Measurements from ENCODE around the gene LAMTOR2. TPM values are rescaled to one million over a fixed set of nuclear protein-coding genes. Genes with fewer than 3 reads are reported as not detected.

Gene LAMTOR2
- total RNA-seq, 1 donor from 2014 or later: 49.8 TPM

GRCh38 chr1:156089704-156090103 is 35.1 kb downstream of the LAMTOR2 start:
- no peak for DNase-seq (ENCODE audit: low spot score)
- intact Hi-C loops (cut with DNase I): loop anchor here (2.0 kb wide), 1 partner anchor 135 kb away; no protein-coding TSS in a partner anchor

- no peak for DNase-seq (ENCODE audit: low spot score)
- intact Hi-C loops (cut with DNase I): loop anchor here (2.0 kb wide), 1 partner anchor 135 kb away; no protein-coding TSS in a partner anchor
These were observed 35.7 kb downstream of the LAMTOR2 start for GRCh38 chr1:156090138-156090839.

GRCh38 chr1:156090840-156091188 is 36.2 kb downstream of the LAMTOR2 start:
- peak; percentile 93 for DNase-seq (ENCODE audit: low spot score)
- intact Hi-C loops (cut with DNase I): loop anchor here (2.0 kb wide), 1 partner anchor 134 kb away; no protein-coding TSS in a partner anchor

GRCh38 chr1:156091610-156092009 is 37.0 kb downstream of the LAMTOR2 start:
- no peak for DNase-seq (ENCODE audit: low spot score)
- intact Hi-C loops (cut with DNase I): loop anchor here (2.0 kb wide), 1 partner anchor 133 kb away; no protein-coding TSS in a partner anchor

GRCh38 chr1:156095906-156096508 is 41.4 kb downstream of the LAMTOR2 start:
- DNase-seq (ENCODE audit: low spot score): no peak

DNA sequence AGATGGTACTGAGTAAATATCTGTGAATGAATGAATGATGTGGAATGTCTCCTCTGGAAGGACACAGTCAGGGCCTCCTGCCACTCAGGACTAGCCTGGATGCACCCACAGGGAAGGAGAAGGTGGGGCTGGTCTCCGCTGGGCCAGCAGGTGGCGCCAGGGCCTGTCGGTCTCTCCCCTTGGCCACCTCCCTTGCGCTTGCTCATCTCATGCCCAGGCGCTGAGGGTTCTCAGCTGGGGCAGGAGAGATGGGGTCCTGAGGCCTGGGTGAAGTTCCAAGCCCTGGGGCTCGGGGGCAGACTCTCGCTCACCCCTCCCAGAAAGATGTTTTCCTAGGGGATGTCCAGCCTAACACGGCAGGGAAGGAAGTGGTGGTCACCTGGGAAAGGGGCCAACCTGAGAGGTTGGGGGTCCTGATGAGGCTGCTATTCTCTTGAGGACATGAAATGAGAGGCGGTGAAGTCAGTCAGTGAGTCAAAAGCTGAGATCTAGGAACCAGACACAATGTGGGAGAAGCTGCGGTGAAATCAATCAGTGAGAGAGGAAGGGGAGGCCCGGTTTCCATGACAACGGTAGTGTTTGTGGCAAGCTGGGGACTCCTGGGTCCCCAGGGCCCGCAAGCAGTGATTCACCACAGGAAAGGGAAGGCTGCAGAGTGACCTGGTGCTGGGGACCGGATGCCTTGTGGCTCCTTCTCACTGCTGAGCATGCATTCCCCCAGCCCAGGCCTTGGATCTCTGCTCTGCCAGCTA is 42.2 kb downstream of the LAMTOR2 start:
- intact Hi-C loops (cut with DNase I): loop anchor here (1.0 to 5.0 kb wide), 3 partner anchors 32 to 128 kb away; no protein-coding TSS in a partner anchor
- peak; percentile 93 for DNase-seq (ENCODE audit: low spot score)

More at GRCh38 chr1:156095906-156096508, 41.4 kb downstream of the LAMTOR2 start:
- intact Hi-C loops (cut with DNase I): loop anchor here (1.0 to 5.0 kb wide), 3 partner anchors 33 to 129 kb away; no protein-coding TSS in a partner anchor

GRCh38 chr1:156097499-156098178 is 43.1 kb downstream of the LAMTOR2 start:
- intact Hi-C loops (cut with DNase I): loop anchor here (5.0 kb wide), 1 partner anchor 45 kb away; no protein-coding TSS in a partner anchor
- DNase-seq (ENCODE audit: low spot score): no peak

- intact Hi-C loops (cut with DNase I): loop anchor here (5.0 kb wide), 1 partner anchor 44 kb away; no protein-coding TSS in a partner anchor
- no peak for DNase-seq (ENCODE audit: low spot score)
These were observed 44.2 kb downstream of the LAMTOR2 start for GRCh38 chr1:156098784-156099183.

- intact Hi-C loops (cut with DNase I): loop anchor here (5.0 kb wide), 1 partner anchor 43 kb away; no protein-coding TSS in a partner anchor
- DNase-seq (ENCODE audit: low spot score): no peak
These were observed 44.7 kb downstream of the LAMTOR2 start for GRCh38 chr1:156099282-156099681.

DNA sequence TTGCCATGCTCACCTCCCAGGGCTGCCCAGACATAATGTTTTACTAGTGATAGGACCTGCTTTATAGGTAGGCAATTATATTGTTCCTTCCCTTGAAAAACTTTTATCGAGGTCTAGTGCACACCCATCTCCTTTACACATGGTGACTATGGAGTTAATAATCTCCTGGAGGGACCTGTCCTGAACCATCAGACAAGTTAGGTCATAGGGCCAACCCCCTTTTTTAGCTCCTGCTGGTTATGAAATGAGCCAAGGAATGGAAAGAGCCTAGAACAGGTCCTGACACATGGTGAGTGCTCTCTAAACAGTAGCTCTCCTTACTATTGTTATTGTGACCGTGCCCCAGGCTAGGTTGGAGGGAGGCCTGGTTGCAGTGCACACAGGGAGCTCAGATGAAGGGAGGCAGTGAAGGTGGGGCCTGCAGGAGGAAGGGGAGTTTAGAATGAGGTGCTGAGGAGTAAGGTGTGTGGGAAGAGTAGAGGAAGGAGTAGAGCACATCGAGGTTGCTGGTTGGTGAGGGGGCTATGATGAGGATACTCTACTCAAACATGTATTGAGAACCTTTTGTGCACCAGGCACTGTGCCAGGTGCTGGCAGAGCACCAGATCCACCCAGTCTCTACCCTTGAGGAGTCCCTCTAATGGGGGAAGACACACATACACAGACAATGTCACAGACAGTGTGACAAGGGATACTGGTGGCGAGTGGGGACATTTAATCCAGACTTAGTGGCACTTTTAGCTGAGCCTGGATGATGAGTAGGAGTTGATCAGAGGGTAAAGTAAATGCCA is 45.8 kb downstream of the LAMTOR2 start:
- no peak for DNase-seq (ENCODE audit: low spot score)
- intact Hi-C loops (cut with DNase I): no loop called here

- no peak for DNase-seq (ENCODE audit: low spot score)
- intact Hi-C loops (cut with DNase I): no loop called here
These were observed 47.3 kb downstream of the LAMTOR2 start for GRCh38 chr1:156101880-156102279.

DNA sequence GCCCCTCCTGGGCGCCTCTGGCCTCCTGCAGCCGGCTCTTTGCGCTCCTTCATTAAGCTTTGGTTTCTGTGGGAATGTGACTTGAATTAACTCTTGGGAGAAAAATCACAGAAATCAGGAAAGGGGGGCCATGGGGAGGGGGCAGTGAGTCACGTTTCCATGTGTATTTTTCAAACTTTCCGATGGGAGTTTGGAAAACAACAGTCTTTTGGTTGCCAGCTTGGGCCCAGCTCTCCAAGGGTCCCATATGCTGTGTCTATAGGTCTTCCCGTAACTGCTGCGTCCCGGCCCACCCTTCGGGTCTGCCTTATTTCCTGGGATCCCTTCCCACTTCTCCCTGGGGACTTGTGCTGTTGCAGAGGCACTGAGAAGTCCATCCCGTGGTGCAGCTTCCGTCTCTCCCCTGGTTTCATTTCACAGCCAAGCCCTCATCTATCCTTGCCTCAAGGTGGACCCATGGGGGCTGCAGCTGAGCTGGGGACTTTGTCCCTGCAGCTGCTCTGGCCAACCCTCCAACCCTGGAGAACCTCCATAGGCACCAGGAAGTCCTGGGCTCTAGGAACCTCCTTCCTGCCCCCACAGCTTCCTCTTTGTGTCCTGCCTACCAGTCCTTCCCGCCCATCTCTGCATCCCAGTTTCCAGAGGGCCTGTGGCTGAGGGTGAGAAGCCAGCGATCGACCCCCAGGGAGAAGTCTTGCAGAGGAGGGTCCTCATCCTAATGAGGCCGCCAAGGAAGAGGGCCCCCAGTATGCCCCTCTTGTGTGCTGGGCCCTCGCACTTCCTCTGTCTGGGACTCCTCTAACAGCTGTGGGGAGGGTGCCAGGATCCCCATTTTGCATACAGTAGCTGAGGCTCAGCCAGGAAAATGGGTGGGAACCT is 48.3 kb downstream of the LAMTOR2 start:
- intact Hi-C loops (cut with DNase I): no loop called here
- no peak for DNase-seq (ENCODE audit: low spot score)

DNA sequence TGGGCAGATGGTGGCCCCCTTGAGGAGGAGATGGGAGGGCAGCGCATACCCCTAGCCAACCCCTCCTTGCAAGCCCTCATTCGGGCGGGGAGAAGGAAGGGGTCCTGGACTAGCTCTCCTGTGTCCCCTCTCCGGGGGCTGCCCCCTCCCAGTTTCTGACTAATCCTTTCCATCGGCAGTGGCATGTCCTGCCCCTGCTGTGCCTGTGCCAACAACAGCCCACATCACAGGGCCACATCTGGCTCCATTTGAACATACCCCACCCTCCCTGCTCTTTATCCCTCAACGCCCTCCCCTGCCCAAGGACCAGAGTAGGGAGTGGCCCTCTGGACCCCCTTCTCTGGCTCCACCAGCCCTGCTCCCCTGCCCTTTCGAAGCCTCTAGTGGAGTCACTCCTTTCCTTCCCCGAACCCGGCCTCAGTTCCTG is 49.0 kb downstream of the LAMTOR2 start:
- no peak for DNase-seq (ENCODE audit: low spot score)
- intact Hi-C loops (cut with DNase I): no loop called here

- intact Hi-C loops (cut with DNase I): no loop called here
- DNase-seq (ENCODE audit: low spot score): no peak
These were observed 49.7 kb downstream of the LAMTOR2 start for GRCh38 chr1:156104065-156104810.

DNA sequence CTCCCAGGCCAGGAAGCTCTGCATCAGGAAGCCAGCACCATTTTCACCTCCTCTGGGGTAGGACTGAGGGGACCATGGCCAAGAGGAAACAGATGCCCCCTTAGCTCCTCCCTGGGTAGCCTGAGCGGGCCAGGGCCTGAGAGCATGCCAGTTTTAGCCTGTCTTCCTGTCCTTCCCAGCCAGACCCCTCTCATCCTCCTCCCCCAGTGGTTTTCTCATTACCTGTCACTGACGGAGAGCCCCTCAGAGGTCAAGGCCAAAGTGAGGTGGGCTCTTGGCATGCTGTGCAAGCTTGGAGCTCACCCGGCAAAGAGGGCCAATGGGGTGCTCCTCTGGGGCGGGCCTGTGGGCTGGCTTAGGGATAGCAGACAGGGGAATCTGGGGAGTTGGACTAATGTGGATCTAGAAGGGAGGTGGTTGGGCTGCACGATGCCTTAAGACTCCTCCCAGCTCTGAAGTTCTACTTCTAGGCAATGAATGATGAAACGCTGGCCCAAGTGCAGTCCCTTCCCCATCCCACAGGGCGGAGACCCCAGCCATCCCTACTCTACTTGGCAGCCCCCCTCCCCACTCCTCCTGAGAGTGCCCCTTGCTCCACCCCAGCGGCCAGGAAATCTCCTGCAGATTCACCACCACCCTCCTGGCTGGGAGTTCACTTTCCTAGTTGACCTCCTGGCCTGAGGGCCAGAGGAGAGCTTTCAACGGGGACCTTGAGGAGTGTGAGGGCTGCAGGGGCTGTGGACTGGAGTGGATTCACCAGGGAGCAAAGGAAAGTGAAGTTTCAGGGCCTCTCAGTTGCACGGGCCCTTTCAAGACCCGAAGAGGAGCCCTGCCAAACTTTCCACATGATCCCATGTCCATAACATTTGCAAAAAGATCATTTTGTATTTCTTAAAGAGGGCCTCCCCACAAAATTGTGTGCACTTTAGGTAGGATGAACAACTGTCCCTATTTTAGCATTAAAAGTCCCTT is 50.6 kb downstream of the LAMTOR2 start:
- intact Hi-C loops (cut with DNase I): no loop called here
- no peak for DNase-seq (ENCODE audit: low spot score)

All from cardiac septum (tissue), 1 donor.